Chondrocyte (in vitro differentiated cells): Measurements from ENCODE around the gene BBC3. TPM values are rescaled to one million over a fixed set of nuclear protein-coding genes. Genes with fewer than 3 reads are reported as not detected.

ENCODE experiments used
- DNase-seq: peaks from one replicate; pipeline ENCODE4 v3.0.0; 2021; ENCODE audit warnings: mixed read lengths, low spot score
- H3K27ac Mint-ChIP-seq: one replicate; pipeline ENCODE4 v1.8.0; 2021; ENCODE audit warnings: mild to moderate bottlenecking, moderate library complexity, mixed read lengths; ENCODE audit not compliant: unreplicated experiment
- H3K27me3 Mint-ChIP-seq: 2 replicates; pipeline ENCODE4 v1.8.0; 2021; ENCODE audit warnings: low read depth, mixed read lengths
- H3K36me3 Mint-ChIP-seq: 2 replicates; pipeline ENCODE4 v1.8.0; 2021; ENCODE audit warnings: low read depth, mixed read lengths
- H3K4me1 Mint-ChIP-seq: 2 replicates; pipeline ENCODE4 v1.8.0; 2021; ENCODE audit warnings: low read depth, mild to moderate bottlenecking, mixed read lengths
- H3K4me3 Mint-ChIP-seq: one replicate; pipeline ENCODE4 v1.8.0; 2021; ENCODE audit warnings: mild to moderate bottlenecking, moderate library complexity, mixed read lengths; ENCODE audit not compliant: unreplicated experiment
- H3K9me3 Mint-ChIP-seq: 2 replicates; pipeline ENCODE4 v1.8.0; 2021; ENCODE audit warnings: low read depth, mixed read lengths
- total RNA-seq: library from RNA; stranded (reverse); gene quantifications from 3 replicates; pipeline ENCODE4 v1.2.1, GENCODE V29; 2021
- TF ChIP-seq, protein P1 (sequence below): fragments of 200-600 bp; sonication (generic); IDR thresholded peaks from 2 replicates; pipeline ENCODE4 v1.5.0; 2021; ENCODE audit warnings: antibody characterized with exemption, mild to moderate bottlenecking, moderate library complexity

Gene BBC3
- total RNA-seq, 1 donor from 2014 or later: 16.1 TPM

DNA sequence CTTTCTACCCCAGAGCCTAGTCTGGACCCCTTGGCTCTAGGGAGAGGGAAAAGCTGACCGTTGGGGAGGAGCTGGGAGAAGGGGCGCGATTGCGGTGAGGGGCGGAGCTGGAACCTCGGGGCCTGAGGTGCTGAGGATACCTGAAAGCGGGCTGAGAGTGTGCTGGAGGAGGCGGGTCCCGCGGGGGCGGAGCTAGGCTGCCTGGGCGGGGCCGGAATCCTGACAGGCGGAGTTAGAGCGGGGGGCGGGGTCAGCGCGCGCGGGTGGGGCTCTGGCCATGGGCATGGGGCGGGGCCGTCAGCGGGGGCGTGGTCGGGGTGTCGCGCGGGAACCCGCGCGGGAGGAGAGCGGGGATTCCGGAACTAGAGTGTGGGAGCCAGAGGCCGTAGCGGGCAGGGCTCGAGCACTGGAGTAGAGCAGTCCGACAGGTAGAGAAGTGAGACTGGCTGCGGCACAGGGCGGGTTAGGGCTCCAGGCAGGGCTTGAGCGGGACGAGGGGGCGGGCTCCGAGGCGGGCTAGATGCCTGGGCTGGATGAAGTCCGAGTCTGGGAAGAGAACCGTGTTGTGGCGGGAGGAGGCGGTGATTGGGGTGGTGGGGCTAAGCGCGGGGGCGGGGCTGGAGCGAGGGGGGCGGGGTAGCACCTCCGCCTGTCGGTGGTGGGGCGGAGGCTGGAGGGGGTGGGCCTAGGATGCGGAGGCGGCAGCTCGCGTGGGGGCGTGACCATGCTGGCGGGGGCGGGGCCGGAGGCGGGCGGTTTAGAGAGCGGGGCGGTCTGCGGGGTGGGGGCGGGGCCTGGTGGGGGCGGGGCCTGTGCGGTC is 43.3 kb upstream of the BBC3 start, which contains the start of gene INAFM1:
Gene INAFM1, plus strand, starts transcription at position 815 of the 820 bp plus-strand sequence. CDS start 35 bp downstream, outside the sequence.
- TF ChIP-seq, protein P1, sequence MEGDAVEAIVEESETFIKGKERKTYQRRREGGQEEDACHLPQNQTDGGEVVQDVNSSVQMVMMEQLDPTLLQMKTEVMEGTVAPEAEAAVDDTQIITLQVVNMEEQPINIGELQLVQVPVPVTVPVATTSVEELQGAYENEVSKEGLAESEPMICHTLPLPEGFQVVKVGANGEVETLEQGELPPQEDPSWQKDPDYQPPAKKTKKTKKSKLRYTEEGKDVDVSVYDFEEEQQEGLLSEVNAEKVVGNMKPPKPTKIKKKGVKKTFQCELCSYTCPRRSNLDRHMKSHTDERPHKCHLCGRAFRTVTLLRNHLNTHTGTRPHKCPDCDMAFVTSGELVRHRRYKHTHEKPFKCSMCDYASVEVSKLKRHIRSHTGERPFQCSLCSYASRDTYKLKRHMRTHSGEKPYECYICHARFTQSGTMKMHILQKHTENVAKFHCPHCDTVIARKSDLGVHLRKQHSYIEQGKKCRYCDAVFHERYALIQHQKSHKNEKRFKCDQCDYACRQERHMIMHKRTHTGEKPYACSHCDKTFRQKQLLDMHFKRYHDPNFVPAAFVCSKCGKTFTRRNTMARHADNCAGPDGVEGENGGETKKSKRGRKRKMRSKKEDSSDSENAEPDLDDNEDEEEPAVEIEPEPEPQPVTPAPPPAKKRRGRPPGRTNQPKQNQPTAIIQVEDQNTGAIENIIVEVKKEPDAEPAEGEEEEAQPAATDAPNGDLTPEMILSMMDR: no peak
- H3K27ac Mint-ChIP-seq: peak within 1 kb of the TSS; percentile 97
- DNase-seq: no peak
- peaks cover 49% of the 10 kb centered on the region for H3K4me1 Mint-ChIP-seq
- H3K27me3 Mint-ChIP-seq: no peaks in the 10 kb centered on the region
- peak within 1 kb of the TSS; percentile 86 for H3K4me3 Mint-ChIP-seq
- peaks cover 16% of the 10 kb centered on the region for H3K36me3 Mint-ChIP-seq
- no peaks in the 10 kb centered on the region for H3K9me3 Mint-ChIP-seq

DNA sequence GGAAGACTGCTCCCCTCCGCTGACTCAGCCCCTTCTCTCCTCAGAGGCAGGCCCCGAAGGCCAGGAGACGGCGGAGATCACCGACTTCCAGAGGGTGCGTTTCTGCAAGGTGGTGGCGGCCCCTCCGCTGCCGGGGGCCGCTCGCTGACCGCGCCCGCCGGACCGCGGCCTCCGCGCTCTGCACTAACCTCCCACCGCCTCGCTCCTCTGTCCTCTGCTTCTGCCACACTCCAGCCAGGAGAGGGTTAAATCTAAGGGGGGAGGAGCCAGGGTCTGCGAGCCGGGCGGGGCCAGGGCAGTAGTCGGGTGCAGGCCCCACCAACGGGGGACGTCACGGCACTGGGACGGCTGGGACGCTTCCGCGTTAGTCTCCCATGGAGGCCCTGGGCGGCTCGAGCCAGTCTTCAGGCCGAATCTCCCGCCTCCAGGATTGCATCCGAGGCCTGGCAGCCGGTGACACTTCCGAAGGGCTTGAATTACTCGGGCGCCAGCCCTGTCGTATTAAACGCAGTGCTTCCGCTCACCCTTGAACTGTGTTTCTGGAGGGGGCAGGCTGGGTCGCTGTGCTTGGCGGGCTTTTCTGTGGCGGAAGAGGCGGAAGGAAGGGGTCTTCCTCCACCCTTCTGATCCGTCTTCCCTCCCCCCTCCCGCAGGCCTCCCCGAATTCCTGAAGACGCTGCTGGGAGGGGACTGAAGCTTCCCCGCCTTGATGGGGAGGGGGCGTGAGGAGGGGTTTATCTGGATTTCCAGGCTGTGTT is 42.5 kb upstream of the BBC3 start:
- TF ChIP-seq, protein P1: peak; percentile 34
- Mint-ChIP-seq H3K4me3 (peak overlapping the region; percentile 86), H3K27me3 (no peaks in the 10 kb centered on the region), H3K9me3 (no peaks in the 10 kb centered on the region), H3K27ac (peak overlapping the region; percentile 97), H3K4me1 (peaks cover 41% of the 10 kb centered on the region), H3K36me3 (peaks cover 16% of the 10 kb centered on the region)
- peak; percentile 99 for DNase-seq

DNA sequence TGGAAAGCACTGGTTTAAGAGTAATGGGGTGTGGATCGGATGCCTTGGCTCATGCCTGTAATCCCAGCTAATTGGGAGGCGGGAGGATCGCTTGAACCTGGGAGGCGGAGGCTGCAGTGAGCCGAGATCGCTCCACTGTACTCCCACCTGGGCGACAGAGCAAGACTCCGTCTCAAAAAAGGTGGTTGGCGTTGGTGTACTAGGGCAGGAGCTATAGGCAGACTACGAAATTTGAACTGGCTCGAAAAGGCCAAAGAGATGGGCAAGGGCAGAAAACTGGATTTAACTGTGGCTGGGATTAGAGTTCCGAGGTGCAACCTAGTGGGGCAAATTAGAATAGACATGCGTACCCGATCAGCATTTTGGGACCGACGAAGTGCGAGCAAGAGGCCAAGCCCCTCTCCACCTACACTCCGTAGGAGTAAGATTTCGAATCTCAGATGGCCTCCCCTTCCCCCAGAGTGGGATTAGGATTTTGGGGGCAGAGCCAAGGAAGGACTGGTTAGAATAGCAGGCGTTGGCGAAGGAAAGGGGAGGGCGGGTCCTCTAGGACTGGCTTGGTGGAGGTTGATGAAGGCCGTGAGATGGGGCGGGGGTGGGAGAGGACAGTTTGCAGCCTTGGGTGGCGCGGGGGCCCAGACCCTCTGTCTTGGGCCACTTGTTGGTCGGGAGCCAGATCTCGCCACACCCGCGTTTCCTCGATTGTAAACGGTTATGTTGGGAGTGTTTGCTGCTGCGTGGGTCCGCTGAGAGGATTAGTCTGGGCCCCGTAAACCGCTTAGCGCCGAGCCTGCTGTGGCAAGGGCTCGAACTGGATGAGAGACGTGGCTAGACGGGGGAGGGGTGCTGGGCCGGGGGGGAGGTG is 41.7 kb upstream of the BBC3 start:
- Mint-ChIP-seq H3K4me1 (peaks cover 34% of the 10 kb centered on the region), H3K27me3 (no peaks in the 10 kb centered on the region), H3K4me3 (peak overlapping the region; percentile 70), H3K9me3 (no peaks in the 10 kb centered on the region), H3K27ac (peak overlapping the region; percentile 92), H3K36me3 (peaks cover 20% of the 10 kb centered on the region)
- DNase-seq: no peak
- TF ChIP-seq, protein P1: no peak

DNA sequence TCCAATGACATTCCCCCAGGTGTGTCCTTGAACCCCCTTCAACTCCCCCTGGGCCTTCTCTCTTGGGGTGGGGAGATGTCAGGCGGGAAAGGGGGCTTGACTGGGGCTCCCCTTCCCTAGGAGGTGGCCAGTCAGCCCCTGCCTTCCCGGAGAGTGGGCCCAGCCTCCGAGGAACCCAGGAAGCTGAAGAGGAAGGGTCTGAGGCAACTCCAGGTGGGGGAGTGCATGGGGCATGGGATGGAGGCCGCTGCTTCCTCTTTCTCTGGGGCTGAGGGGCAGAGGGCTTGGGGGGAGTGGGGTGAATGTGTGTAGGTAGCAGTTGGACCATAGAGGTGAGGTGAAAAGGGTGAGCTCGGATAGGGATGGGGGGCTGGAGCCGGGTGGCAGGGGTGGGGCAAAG is 41.0 kb upstream of the BBC3 start:
- Mint-ChIP-seq H3K9me3 (no peaks in the 10 kb centered on the region), H3K4me1 (peaks cover 32% of the 10 kb centered on the region), H3K27ac (peak overlapping the region; percentile 92), H3K36me3 (peaks cover 24% of the 10 kb centered on the region), H3K27me3 (no peaks in the 10 kb centered on the region), H3K4me3 (no peak overlapping the region)
- no peak for DNase-seq
- TF ChIP-seq, protein P1: no peak

DNA sequence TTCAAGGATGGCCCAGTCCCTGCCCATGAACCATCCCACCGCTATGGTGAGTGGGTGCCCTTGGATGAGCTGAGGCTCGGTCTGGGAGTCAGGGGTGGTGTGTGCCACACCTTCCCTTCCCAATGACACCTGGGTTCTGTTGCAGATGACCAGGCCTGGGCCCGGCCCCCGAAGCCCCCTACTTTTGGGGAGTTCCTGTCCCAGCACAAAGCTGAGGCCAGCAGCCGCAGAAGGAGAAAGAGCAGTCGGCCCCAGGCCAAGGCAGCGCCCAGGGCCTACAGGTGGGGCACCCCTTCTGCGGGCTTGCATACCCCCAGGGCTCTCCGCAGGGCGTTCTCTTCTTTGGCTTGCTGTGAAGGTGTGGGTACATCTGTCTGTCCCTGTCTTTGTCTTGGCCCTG is 39.4 kb upstream of the BBC3 start:
- Mint-ChIP-seq H3K4me3 (no peak overlapping the region), H3K27me3 (no peaks in the 10 kb centered on the region), H3K9me3 (no peaks in the 10 kb centered on the region), H3K36me3 (peaks cover 30% of the 10 kb centered on the region), H3K27ac (no peak overlapping the region), H3K4me1 (peaks cover 21% of the 10 kb centered on the region)
- TF ChIP-seq, protein P1: no peak
- no peak for DNase-seq
